Subcutaneous preadipocyte (primary cell): ENCODE measurements around the gene NDUFS7. TPM values are rescaled to one million over a fixed set of nuclear protein-coding genes. Genes with fewer than 3 reads are reported as not detected.

Source experiments
- total RNA-seq: library from RNA; depleted of rRNA; stranded (reverse); fragments of >200 nt; gene quantifications from 2 replicates; pipeline ENCODE4 v1.2.3, GENCODE V29; 2012

NDUFS7 gene
- 57.5 and 71.7 TPM in 2 replicates for total RNA-seq

DNA sequence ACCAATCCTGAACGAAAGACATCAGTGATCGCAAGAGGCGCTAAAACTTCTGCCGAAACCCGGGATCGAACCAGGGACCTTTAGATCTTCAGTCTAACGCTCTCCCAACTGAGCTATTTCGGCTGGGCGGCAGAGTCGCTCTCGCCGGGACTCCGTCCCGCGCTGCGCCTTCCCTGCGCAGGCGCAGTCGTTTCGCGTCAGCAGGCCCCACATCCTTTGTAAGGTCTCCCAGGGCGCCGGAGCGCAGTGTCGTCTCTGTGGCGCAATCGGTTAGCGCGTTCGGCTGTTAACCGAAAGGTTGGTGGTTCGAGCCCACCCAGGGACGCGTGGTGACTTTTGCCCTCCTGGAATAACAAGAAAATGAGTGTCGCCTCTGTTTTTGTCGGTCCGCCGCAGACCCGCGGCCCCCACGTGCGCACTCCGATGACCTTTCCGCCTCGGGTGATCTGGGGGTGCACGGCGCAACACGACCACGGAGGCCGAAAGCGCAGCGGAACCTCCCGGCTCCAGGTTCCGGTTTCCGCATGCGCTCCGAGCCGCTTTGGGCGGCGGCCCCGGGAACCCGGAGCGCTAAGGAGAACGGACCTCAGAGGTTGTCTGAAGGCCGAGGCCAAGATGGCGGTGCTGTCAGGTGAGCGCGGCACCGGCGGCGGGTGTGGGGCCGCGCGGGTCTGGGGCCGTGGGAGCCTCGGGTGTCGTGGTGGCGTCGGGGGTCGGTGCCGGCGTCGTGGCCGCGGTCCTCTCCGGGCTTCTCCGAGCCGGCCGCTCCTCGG, at the start of gene NDUFS7:
TSS of gene NDUFS7 (plus strand) at position 596 of the 773 bp plus-strand sequence. CDS start at position 616, 20 bp downstream.

DNA sequence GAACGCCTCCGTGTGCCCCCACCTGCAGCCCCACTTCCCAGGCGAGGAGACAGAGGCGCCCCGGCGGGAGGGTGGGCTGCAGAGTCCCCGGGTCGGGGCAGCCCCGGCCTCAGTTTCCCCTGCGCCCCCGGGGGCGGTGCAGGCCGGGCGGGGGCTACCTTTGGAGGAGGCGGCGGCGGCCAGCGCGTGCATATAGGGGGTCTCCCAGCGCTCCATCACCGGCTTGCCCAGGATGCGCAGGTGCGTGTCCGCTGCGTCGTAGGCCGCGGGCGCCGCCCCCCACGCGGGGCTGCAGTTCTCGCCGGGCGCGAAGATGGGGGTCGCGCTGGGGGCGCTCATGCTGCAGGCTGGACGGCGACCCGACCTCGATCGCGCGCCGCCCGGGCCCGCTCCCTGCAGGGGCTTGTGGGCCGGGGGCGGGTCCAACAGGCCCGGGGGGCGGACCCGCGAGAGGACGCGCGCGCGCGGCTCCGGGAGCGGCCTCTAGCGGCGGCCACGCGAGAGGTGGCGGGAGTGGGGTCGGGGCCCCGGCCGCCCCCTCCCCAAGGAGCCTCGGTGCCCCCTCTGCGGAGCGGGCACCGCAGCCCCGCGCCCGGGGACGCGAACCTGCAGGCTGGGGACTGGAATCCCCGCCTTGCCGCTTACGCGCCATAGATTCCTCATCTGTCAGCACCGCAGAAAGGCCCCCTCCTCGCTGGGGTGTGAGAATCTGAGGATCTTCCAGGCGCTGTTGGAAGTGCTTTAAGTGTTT, 17.6 kb downstream of the NDUFS7 start, which contains the start of gene GAMT:
TSS of gene GAMT (minus strand) at position 405 of the 751 bp plus-strand sequence. CDS start at position 339, 66 bp downstream.

DNA sequence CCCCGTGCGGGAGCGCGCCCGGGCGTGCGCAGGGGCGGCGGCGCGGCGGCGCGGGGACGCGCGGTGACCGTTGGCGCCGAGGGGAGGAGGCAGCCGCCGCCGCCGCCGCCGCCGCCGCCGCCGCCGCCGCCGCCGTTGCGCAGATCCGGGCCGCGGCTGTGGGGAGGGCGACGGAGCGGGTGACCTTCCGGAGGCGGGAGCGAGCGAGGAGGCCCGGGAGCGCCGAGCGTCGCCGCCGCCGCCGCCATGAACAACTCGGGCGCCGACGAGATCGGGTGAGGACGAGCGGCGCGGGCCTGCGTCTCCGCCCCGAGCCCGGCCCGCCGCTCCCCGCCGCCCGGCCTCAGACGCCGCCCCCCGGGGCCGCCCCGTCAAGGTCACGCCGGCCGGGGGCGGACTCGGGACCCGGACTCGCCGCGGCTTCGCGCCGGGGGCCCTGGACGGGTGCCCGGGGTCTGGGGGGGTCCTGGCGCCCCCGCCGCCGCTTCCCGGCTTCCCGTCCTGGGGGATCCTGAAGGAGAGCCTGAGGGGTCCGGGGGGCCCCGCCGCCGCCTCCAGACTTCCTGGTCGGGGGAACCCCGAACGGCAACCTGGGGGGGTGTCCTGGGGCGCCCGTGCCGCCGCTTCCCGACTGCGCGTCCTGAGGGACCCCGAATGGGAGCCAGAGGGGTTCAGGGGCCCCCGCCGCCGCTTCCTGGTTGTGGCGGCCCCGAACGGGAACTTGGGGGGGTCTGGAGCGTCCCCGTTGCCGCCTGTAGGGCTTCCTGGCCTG, 24.0 kb downstream of the NDUFS7 start, which contains the start of gene DAZAP1:
TSS of gene DAZAP1 (plus strand) at position 59 of the 772 bp plus-strand sequence. CDS start at position 247, 188 bp downstream.

DNA sequence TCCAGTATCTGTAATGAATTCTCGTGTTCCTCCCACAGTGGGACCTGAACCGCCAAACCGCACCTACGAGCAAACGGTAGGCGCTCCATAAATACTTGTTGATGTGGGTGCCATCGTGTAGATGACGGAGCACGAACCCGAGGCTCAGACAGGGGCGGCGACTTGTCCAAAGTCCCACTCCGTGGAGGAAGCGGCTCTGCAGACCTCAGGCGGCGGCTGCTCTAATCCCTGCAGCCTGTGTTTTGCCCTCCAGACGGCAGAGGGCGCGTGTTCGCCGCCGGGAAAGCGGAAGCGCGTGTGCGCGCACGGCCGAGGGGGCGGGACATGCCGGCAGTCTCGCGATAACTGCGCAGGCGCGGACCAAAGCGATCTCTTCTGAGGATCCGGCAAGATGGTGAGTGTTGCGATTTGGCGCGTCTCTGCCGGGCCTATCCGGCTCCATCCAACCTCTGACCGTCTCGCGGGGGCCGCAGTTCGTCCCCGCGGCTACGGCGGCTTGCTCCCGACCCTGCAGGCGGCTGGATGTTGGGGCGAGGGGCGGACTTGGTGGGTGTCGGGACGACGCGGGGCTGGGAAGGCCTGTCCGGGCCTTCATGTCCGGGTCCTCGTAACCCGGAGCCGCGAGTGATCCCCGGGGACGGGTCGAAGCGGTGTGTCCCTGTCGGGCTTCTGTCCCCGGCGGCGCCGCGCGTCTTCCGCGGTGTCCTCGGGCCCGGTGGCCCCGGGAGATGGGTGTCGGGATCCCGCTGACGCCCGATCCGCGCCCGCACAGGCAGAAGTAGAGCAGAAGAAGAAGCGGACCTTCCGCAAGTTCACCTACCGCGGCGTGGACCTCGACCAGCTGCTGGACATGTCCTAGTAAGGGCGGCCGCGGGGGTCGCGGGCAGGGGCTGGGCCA, 54.6 kb downstream of the NDUFS7 start, which contains the start of gene RPS15:
TSS of gene RPS15 (plus strand) at position 362 of the 898 bp plus-strand sequence. CDS start at position 392, 30 bp downstream.

Other genes starting within 250 kb of the NDUFS7 start
- 44.4 and 46.3 TPM in 2 replicates for gene SBNO2, start 209.6 kb upstream of the NDUFS7 start, total RNA-seq
- 58.4 and 85.0 TPM in 2 replicates for gene STK11, start 178.1 kb upstream of the NDUFS7 start, total RNA-seq
- 2.9 and 4.7 TPM in 2 replicates for gene CBARP, start 145.9 kb upstream of the NDUFS7 start, total RNA-seq
- 25.4 and 32.7 TPM in 2 replicates for gene ATP5F1D, start 142.2 kb upstream of the NDUFS7 start, total RNA-seq
- 15.8 and 21.9 TPM in 2 replicates for gene MIDN, start 135.3 kb upstream of the NDUFS7 start, total RNA-seq
- 99.2 and 106 TPM in 2 replicates for gene CIRBP, start 114.6 kb upstream of the NDUFS7 start, total RNA-seq
- gene FAM174C, start 108.4 kb upstream of the NDUFS7 start, total RNA-seq: 28.9 and 36.4 TPM in 2 replicates
- not detected in 2 replicates for gene EFNA2, start 98.0 kb upstream of the NDUFS7 start, total RNA-seq
- gene GAMT, start 17.6 kb downstream of the NDUFS7 start, total RNA-seq: 23.9 and 42.6 TPM in 2 replicates
- gene DAZAP1, start 23.7 kb downstream of the NDUFS7 start, total RNA-seq: 49.6 and 88.9 TPM in 2 replicates
- gene RPS15, start 54.5 kb downstream of the NDUFS7 start, total RNA-seq: 481 and 668 TPM in 2 replicates
- gene APC2, start 66.2 kb downstream of the NDUFS7 start, total RNA-seq: under 0.01 and 0.37 TPM in 2 replicates
- 19.1 and 27.8 TPM in 2 replicates for gene C19orf25, start 95.3 kb downstream of the NDUFS7 start, total RNA-seq
- gene PCSK4, start 106.4 kb downstream of the NDUFS7 start, total RNA-seq: 0.78 and 1.8 TPM in 2 replicates
- gene REEP6, start 107.3 kb downstream of the NDUFS7 start, total RNA-seq: 1.2 and 2.6 TPM in 2 replicates
- gene ADAMTSL5, start 129.1 kb downstream of the NDUFS7 start, total RNA-seq: 1.6 and 2.2 TPM in 2 replicates
- gene PLK5, start 140.2 kb downstream of the NDUFS7 start, total RNA-seq: not detected in 2 replicates
- gene MEX3D, start 184.4 kb downstream of the NDUFS7 start, total RNA-seq: 23.5 and 43.4 TPM in 2 replicates
- 66.5 and 103 TPM in 2 replicates for gene MBD3, start 209.0 kb downstream of the NDUFS7 start, total RNA-seq
- 42.6 and 54.7 TPM in 2 replicates for gene UQCR11, start 221.6 kb downstream of the NDUFS7 start, total RNA-seq